B cell (primary cell): ENCODE data around the gene TSC1. TPM values are rescaled to one million over a fixed set of nuclear protein-coding genes. Genes with fewer than 3 reads are reported as not detected.

Experiments
- ATAC-seq: fragments of 200-7000 bp; cut with Tn5 transposase; one replicate; pipeline ENCODE4 v1.10.0; 2021; ENCODE audit warnings: low read depth, mild to moderate bottlenecking, moderate number of reproducible peaks, moderate library complexity
- CTCF ChIA-PET: fragments of 350-600 bp; sonication (Branson Sonifier 250); formaldehyde crosslinking; loops from one replicate; lab custom pipeline; 2021; ENCODE audit warnings: antibody characterized with exemption, inconsistent platforms; lab: Charles Lee
- POLR2A ChIA-PET: fragments of 350-600 bp; sonication (Branson Sonifier 250); formaldehyde crosslinking; loops from one replicate; lab custom pipeline; 2021; ENCODE audit warnings: antibody characterized with exemption; lab: Charles Lee
- DNase-seq: peaks from one replicate; pipeline ENCODE4 v3.0.0; 2013
- H2AFZ ChIP-seq: 2 replicates; pipeline ENCODE4 v1.6.1; 2012; ENCODE audit warnings: mild to moderate bottlenecking, low read depth, low read length; ENCODE audit not compliant: insufficient read depth, poor library complexity, severe bottlenecking
- H3K27ac ChIP-seq, 2 donors: 1 replicate in 1 of 2; 2 replicates in 1 of 2; pipeline ENCODE4 v1.5.1; 2012 to 2013; ENCODE audit warnings: low read length in 2 of 2, mild to moderate bottlenecking in 2 of 2, moderate library complexity in 1 of 2
- H3K27me3 ChIP-seq, 4 experiments: fragments of 200-600 bp in 1 of 4; sonication (generic) in 1 of 4; replicated peaks in 1 of 4; 1 replicate in 2 of 4; 2 replicates in 2 of 4; pipeline versions ENCODE4 v1.6.1 to v1.7.0; 2013 to 2016; ENCODE audit warnings: low read length in 3 of 4, mild to moderate bottlenecking in 2 of 4, mixed read lengths in 1 of 4, moderate library complexity in 1 of 4; ENCODE audit not compliant: insufficient read depth in 4 of 4, control insufficient read depth in 3 of 4; ENCODE audit errors: control extremely low read depth in 1 of 4
- H3K36me3 ChIP-seq, 2 experiments: replicated peaks in 1 of 2; 1 replicate in 1 of 2; 2 replicates in 1 of 2; pipeline versions ENCODE4 v1.6.1 to v1.7.1; 2013; ENCODE audit warnings: low read length in 1 of 2; ENCODE audit not compliant: insufficient read depth in 2 of 2, control insufficient read depth in 1 of 2; ENCODE audit errors: control extremely low read depth in 1 of 2, extremely low read depth in 1 of 2
- H3K4me1 ChIP-seq, 2 donors: fragments of 200-600 bp in 1 of 2; sonication (generic) in 1 of 2; 1 replicate in 1 of 2; 2 replicates in 1 of 2; pipeline versions ENCODE4 v1.5.1 to v1.6.1; 2013 to 2017; ENCODE audit warnings: low read length in 2 of 2; ENCODE audit not compliant: control insufficient read depth in 2 of 2, insufficient read depth in 2 of 2
- H3K4me2 ChIP-seq: replicated peaks from 2 replicates; pipeline ENCODE3; 2012; ENCODE audit warnings: mild to moderate bottlenecking, low read depth, low read length; ENCODE audit not compliant: poor library complexity, severe bottlenecking
- H3K4me3 ChIP-seq, 5 experiments: fragments of 200-600 bp in 1 of 5; sonication (generic) in 1 of 5; 1 replicate in 3 of 5; 2 replicates in 2 of 5; pipeline versions ENCODE4 v1.5.1 to v1.7.0; 2011 to 2016; ENCODE audit warnings: low read length in 4 of 5, mild to moderate bottlenecking in 4 of 5, low read depth in 2 of 5, control low read depth in 1 of 5, moderate library complexity in 1 of 5; ENCODE audit not compliant: insufficient read depth in 1 of 5; ENCODE audit errors: control extremely low read depth in 1 of 5, extremely low read depth in 1 of 5
- H3K79me2 ChIP-seq: fragments of 200-600 bp; sonication (generic); one replicate; pipeline ENCODE4 v1.6.0; 2016; ENCODE audit warnings: low read length; ENCODE audit not compliant: control insufficient read depth, insufficient read depth
- H3K9ac ChIP-seq: fragments of 200-600 bp; sonication (generic); 2 replicates; pipeline ENCODE4 v1.6.1; 2017; ENCODE audit warnings: mild to moderate bottlenecking, low read length, moderate library complexity
- H3K9me3 ChIP-seq, 3 donors: one replicate each; pipeline versions ENCODE4 v1.6.1 to v1.7.1; 2013; ENCODE audit warnings: low read length in 2 of 3; ENCODE audit not compliant: control insufficient read depth in 2 of 3, insufficient read depth in 1 of 3; ENCODE audit errors: control extremely low read depth in 1 of 3
- H4K20me1 ChIP-seq: 2 replicates; pipeline ENCODE4 v1.6.0; 2012; ENCODE audit warnings: mild to moderate bottlenecking, low read length; ENCODE audit not compliant: insufficient read depth, control insufficient read depth, poor library complexity, severe bottlenecking
- H3K27ac Mint-ChIP-seq: one replicate; pipeline ENCODE4 v1.8.0; 2021; ENCODE audit warnings: mixed read lengths
- H3K27me3 Mint-ChIP-seq: one replicate; pipeline ENCODE4 v1.8.0; 2021; ENCODE audit warnings: mixed read lengths
- H3K4me1 Mint-ChIP-seq: one replicate; pipeline ENCODE4 v1.8.0; 2021; ENCODE audit warnings: mixed read lengths
- H3K4me3 Mint-ChIP-seq: one replicate; pipeline ENCODE4 v1.8.0; 2021; ENCODE audit warnings: mixed read lengths
- H3K9me3 Mint-ChIP-seq: one replicate; pipeline ENCODE4 v1.8.0; 2022; ENCODE audit warnings: mixed read lengths; ENCODE audit not compliant: insufficient read depth
- EZH2 ChIP-seq: IDR thresholded peaks from 2 replicates; pipeline ENCODE4 v1.6.1; 2012; ENCODE audit warnings: borderline replicate concordance, low read depth, mild to moderate bottlenecking, moderate library complexity, low read length; ENCODE audit not compliant: insufficient read depth, poor library complexity, severe bottlenecking
- WGBS: methylation state at CpG from one replicate; pipeline ENCODE4 v1.1.5; 2013; ENCODE audit warnings: missing lambda C conversion rate; ENCODE audit not compliant: insufficient coverage; 5-methylcytosine and 5-hydroxymethylcytosine counted together
- intact Hi-C: fragments of 100-400 bp; cut with micrococcal nuclease; formaldehyde crosslinking; loops from one replicate; pipeline ENCODE4 v1.10.0; 2022
- polyA plus RNA-seq: library from polyadenylated mRNA; depleted of rRNA; stranded (reverse); fragments of >200 nt; gene quantifications from 2 replicates; pipeline ENCODE4 v1.2.3, GENCODE V29; 2012
- total RNA-seq, 2 donors: library from RNA; stranded (reverse); fragments of 120-200 nt in 1 of 2; gene quantifications; 1 replicate in 1 of 2; 2 replicates in 1 of 2; pipeline versions ENCODE4 v1.2.3 to v1.2.4, GENCODE V29; 2013 to 2022
- TF ChIP-seq, protein P1 (sequence below): fragments of 200-600 bp; IDR thresholded peaks from one replicate; pipeline ENCODE4 v1.8.0; 2022; ENCODE audit warnings: antibody characterized with exemption, mild to moderate bottlenecking

The TSC1 gene
- total and polyA plus RNA-seq, 2 donors (not counting 1 experiment from before 2014, with no cell fraction given): 34.4 to 102 TPM

DNA sequence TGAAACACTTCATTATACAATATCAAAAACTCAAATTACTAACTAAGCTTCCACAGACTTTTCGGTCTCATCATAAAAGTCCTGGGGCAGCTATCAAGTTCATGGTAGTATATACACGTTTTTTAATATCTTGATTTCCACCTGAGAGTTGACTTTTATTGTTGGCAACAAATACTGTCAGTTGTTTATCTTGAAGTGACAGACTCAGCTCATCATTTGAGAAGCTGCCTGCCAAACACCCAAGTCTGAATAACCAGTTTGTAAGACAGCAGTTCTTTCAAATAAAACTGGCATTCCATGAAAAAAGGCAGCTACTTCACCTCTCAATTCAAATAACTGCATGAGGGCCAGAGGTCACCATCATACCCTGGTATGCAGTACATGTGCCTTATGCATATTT lies 35.1 kb downstream of the TSC1 start:
- H3K27ac ChIP-seq: no peak overlapping the region
- peaks cover 0 to 60% of the 10 kb centered on the region in 2 experiments for H3K36me3 ChIP-seq
- H3K9ac ChIP-seq: no peak overlapping the region
- H3K4me3 Mint-ChIP-seq: no peak overlapping the region
- H3K27me3 Mint-ChIP-seq: no peaks in the 10 kb centered on the region
- TF ChIP-seq, protein P1, sequence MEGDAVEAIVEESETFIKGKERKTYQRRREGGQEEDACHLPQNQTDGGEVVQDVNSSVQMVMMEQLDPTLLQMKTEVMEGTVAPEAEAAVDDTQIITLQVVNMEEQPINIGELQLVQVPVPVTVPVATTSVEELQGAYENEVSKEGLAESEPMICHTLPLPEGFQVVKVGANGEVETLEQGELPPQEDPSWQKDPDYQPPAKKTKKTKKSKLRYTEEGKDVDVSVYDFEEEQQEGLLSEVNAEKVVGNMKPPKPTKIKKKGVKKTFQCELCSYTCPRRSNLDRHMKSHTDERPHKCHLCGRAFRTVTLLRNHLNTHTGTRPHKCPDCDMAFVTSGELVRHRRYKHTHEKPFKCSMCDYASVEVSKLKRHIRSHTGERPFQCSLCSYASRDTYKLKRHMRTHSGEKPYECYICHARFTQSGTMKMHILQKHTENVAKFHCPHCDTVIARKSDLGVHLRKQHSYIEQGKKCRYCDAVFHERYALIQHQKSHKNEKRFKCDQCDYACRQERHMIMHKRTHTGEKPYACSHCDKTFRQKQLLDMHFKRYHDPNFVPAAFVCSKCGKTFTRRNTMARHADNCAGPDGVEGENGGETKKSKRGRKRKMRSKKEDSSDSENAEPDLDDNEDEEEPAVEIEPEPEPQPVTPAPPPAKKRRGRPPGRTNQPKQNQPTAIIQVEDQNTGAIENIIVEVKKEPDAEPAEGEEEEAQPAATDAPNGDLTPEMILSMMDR: no peak
- no peak for TF ChIP-seq EZH2
- POLR2A ChIA-PET: no interaction called here
- no peaks in the 10 kb centered on the region for H3K27me3 ChIP-seq
- no peak overlapping the region for H3K4me2 ChIP-seq
- DNase-seq: no peak
- no peaks in the 10 kb centered on the region for H4K20me1 ChIP-seq
- H3K27ac Mint-ChIP-seq: no peak overlapping the region
- no peaks in the 10 kb centered on the region for H3K79me2 ChIP-seq
- H2AFZ ChIP-seq: no peak overlapping the region
- no peak for ATAC-seq
- intact Hi-C loops: loop anchor here (10.0 kb wide), 1 partner anchor 235 kb away; the partner anchor contains the start of gene GTF3C4
- H3K9me3 Mint-ChIP-seq: no peaks in the 10 kb centered on the region
- CTCF ChIA-PET: interaction anchor here (2.2 kb wide), 1 partner anchor 9 kb away, joined by 7 read pairs; no protein-coding TSS in a partner anchor
- H3K9me3 ChIP-seq: no peaks in the 10 kb centered on the region
- no peaks in the 10 kb centered on the region for H3K4me1 ChIP-seq
- 88% methylated on average over 1 of the region's 2 CpGs for WGBS
- H3K4me1 Mint-ChIP-seq: no peaks in the 10 kb centered on the region
- no peak overlapping the region for H3K4me3 ChIP-seq

DNA sequence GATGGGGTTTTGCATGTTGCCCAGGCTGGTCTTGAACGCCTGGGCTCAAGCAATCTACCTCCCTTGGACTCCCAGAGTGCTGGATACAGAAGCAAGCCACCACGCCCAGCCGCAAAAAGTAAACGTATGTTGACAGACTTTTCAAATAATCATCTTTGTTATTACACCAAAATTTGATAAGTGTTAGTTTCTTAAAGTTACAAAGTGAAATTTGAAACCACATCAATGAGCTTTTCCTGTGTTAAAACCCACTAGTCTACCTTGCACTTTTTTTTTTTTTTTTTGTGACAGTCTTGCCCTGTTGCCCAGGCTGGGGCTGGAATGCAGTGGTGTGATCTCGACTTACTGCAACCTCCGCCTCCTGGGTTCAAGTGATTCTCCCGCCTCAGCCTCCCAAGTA lies 35.8 kb downstream of the TSC1 start:
- WGBS: 100% methylated on average over 3 of the region's 7 CpGs
- ChIA-PET POLR2A (no interaction called here), CTCF (interaction anchor here (2.2 kb wide), 1 partner anchor 9 kb away, joined by 7 read pairs; no protein-coding TSS in a partner anchor)
- Histone ChIP-seq H3K79me2 (no peaks in the 10 kb centered on the region), H3K27me3 (no peaks in the 10 kb centered on the region), H2AFZ (no peak overlapping the region), H3K9ac (no peak overlapping the region), H3K27ac (no peak overlapping the region), H3K4me3 (no peak overlapping the region), H3K9me3 (no peaks in the 10 kb centered on the region), H3K4me1 (no peaks in the 10 kb centered on the region), H3K36me3 (peaks cover 0 to 67% of the 10 kb centered on the region in 2 experiments), H4K20me1 (no peaks in the 10 kb centered on the region), H3K4me2 (no peak overlapping the region)
- H3K9me3 Mint-ChIP-seq: no peaks in the 10 kb centered on the region
- no peaks in the 10 kb centered on the region for H3K4me1 Mint-ChIP-seq
- H3K27ac Mint-ChIP-seq: no peak overlapping the region
- TF ChIP-seq, protein P1: no peak
- no peak overlapping the region for H3K4me3 Mint-ChIP-seq
- DNase-seq (no peak), ATAC-seq (no peak)
- intact Hi-C loops: loop anchor here (10.0 kb wide), 1 partner anchor 234 kb away; the partner anchor contains the start of gene GTF3C4
- H3K27me3 Mint-ChIP-seq: no peaks in the 10 kb centered on the region
